ENCODE data around the gene FAM135A.

DNA sequence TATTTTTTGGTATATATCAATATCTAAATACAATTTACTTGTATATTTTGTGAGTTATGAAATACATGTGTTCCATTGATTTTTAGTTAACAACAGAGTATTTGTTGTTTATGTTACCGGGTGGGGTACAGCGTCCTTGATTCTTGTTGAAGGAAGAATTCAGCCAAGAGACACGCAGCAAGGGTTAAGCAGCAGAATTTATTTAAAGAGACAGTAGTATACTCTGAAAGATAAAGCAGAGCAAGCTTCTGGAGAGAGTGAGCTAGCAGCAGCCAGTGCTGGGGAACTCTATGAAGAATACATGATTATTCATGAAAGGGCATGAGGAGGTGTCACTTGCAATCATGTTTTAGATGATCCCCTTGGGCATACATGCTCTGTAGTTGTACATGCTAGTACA lies 76.1 kb downstream of the FAM135A start:
- TF ChIP-seq, protein P1, sequence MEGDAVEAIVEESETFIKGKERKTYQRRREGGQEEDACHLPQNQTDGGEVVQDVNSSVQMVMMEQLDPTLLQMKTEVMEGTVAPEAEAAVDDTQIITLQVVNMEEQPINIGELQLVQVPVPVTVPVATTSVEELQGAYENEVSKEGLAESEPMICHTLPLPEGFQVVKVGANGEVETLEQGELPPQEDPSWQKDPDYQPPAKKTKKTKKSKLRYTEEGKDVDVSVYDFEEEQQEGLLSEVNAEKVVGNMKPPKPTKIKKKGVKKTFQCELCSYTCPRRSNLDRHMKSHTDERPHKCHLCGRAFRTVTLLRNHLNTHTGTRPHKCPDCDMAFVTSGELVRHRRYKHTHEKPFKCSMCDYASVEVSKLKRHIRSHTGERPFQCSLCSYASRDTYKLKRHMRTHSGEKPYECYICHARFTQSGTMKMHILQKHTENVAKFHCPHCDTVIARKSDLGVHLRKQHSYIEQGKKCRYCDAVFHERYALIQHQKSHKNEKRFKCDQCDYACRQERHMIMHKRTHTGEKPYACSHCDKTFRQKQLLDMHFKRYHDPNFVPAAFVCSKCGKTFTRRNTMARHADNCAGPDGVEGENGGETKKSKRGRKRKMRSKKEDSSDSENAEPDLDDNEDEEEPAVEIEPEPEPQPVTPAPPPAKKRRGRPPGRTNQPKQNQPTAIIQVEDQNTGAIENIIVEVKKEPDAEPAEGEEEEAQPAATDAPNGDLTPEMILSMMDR (IDR thresholded peaks at IDR 0.05 in 2 of 3, conservative IDR thresholded peaks at IDR 0.05 in 1 of 3; ENCODE audit: control insufficient read depth in 2 of 3, extremely low read depth in 1 of 3, insufficient read depth in 1 of 3, low read depth in 3 of 3, low read length in 3 of 3): no peak
- TF ChIP-seq RAD21 (IDR thresholded peaks at IDR 0.05; ENCODE audit: insufficient read depth, low read depth, low read length): no peak
- TF ChIP-seq SMC3 (IDR thresholded peaks at IDR 0.05; ENCODE audit: borderline replicate concordance, low read length): no peak
- no peak for TF ChIP-seq PAX8 (IDR thresholded peaks at IDR 0.05)

All from GM12878 (cell line).